RCC 7860 (cell line): Measurements from ENCODE around the gene SMIM28.
"Not testable (repeated sequence)": the region's sequence is repeated elsewhere in the genome, so short reads cannot be mapped to it uniquely, and the experiment has no call there.

ENCODE experiments used
- DNase-seq: peaks from one replicate; pipeline ENCODE4 v3.0.0-alpha.2; 2015; ENCODE audit warnings: low spot score
- FAIRE-seq: peaks from 2 replicates; lab custom pipeline; 2012; peaks lifted over from hg19 to GRCh38; lab: Jason Lieb, UNC

SMIM28 gene

DNA sequence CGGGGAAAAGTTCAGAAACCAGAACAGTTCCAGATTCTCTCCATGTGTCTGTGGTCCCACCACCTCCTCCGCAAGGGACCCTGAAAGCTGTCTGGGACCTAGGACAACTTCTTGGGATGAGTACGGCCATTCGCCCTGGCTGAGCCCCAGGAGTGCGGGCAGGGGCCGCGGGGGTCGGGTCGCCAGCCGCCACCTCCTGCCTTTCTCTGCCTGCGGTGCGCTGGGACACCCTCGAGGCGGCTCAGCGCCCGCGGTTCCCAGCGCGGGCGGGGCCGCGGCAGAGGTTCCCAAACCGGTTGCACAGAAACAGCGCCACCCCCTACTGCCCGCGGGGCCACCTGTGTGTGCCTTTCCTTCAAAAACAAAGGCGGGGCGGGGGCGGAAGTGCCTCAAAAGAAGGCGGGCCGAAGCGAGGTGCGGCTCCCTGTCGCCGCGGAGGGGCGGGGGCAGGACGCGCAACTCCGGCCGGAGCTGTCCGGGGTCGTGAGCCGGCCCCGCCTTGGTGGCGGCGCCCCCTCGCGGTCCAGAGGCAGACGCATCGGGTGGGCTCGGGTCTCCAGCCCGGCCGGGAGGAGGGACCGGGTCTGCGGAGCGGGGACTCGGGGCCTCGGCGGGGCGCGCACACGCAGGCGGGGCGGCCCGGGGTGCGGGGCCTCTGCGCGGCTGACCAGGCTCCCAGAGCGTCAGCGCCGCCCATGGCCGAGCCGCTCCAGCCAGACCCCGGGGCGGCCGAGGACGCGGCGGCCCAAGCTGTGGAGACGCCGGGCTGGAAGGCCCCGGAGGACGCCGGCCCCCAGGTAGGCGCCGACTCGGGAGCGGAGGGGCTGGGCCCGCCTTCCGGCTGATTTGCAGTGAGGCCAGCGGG, 26.3 kb downstream of the SMIM28 start, which contains the start of gene HEBP2:
Gene HEBP2, plus strand, starts transcription at position 423 of the 865 bp plus-strand sequence. Its CDS starts 273 bp downstream, at position 696.
- FAIRE-seq (no peak), DNase-seq (peak; percentile 61)

DNA sequence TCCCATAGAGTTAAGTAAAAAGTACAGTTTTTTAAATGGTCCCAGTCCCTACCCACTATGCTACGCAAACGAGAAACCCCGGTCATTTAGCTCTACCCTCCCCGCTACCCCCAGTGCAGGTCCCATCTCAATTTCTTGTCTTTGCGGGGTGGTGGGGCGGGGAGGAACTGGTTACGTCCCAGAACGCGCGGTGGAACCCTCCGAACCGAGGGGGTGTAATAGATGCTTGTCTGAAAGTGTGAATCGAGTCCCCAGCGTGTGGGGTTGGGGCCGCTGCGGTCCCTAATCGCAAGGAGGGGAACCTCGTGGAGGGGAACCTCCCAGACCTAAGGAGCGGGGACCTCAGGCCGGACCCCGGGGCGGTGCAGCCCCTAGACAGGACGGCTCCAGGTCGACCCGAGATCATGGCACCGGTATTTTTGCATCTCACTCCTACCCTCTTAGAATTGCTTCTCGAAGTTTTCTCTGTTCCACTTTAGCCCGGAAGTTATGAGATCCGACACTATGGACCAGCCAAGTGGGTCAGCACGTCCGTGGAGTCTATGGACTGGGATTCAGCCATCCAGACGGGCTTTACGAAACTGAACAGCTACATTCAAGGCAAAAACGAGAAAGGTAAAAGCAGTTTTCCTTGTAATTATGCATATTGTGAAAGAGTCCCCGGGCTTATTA, 27.1 kb downstream of the SMIM28 start:
- FAIRE-seq = no peak
- DNase-seq = no peak

DNA sequence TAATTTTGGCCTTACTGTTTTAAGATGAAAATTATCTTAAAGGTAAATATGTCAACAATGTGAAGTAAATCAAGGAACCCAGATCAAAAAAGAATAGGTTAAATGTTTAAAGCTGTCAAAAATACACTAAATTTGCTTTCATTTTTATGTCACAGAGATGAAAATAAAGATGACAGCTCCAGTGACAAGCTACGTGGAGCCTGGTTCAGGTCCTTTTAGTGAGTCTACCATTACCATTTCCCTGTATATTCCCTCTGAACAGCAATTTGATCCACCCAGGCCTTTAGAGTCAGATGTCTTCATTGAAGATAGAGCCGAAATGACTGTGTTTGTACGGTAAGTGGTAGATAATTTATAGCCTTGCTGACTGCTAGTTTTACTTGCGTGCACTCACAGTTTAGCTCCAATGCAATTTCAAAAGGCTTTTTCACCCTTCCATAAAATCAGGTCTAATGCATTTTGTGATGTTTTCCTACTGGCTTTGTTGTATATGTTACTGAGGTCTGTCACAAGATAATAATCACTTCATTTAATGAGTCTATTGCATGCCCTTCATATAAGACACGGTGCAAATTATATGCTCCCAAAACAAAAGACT, 28.2 kb downstream of the SMIM28 start:
- no peak for DNase-seq

DNA sequence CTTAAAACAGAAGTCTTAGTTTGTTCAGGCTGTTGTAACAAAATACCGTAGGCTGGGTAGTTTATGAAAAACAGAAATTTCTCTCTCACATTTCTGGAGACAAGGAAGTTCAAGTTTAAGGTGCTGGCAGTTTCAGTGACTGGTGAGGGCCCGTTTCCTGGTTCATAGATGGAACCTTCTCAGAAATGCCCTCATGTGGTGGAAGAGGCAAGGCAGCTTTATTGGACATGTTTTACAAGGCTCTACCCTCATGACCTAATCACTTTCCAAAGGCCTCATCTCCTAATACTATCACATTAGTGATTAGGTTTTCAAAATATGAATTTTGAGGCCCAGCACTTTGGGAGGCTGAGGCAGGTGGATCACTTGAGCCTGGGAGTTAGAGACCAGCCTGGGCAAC, 28.7 kb downstream of the SMIM28 start:
- no peak for FAIRE-seq

More for the DNA sequence above, 28.2 kb downstream of the SMIM28 start:
- FAIRE-seq = no peak

DNA sequence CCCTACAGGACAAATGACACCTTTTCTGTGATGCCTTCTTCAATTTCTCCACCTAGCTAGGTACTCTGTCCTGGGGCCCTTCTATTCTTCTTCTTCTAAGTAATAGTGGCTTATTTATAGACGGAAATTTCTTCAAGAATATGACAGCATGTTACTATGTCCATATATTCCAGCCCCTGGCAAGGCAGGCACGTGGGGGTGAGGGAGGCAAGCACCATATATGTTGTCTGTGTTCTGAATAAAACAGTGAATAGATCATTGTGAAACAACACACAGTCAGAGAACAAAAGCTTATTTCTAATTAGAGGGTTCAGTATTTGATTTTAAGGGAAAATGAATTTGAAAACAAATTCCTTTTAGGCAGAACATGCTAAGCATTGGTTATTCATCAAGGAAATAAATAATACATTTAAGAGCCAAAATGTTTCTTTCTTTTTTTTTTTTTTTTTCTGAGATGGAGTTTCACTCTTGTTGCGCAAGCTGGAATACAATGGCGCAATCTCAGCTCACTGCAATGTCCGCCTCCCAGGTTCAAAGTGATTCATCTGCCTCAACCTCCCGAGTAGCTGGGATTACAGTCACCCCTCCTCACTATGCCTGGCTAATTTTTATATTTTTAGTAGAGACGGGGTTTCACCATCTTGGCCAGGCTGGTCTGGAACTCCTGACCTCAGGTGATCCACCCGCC, 32.5 kb downstream of the SMIM28 start:
- DNase-seq (no peak), FAIRE-seq (no peak)

More for the DNA sequence above, 28.7 kb downstream of the SMIM28 start:
- DNase-seq = no peak

DNA sequence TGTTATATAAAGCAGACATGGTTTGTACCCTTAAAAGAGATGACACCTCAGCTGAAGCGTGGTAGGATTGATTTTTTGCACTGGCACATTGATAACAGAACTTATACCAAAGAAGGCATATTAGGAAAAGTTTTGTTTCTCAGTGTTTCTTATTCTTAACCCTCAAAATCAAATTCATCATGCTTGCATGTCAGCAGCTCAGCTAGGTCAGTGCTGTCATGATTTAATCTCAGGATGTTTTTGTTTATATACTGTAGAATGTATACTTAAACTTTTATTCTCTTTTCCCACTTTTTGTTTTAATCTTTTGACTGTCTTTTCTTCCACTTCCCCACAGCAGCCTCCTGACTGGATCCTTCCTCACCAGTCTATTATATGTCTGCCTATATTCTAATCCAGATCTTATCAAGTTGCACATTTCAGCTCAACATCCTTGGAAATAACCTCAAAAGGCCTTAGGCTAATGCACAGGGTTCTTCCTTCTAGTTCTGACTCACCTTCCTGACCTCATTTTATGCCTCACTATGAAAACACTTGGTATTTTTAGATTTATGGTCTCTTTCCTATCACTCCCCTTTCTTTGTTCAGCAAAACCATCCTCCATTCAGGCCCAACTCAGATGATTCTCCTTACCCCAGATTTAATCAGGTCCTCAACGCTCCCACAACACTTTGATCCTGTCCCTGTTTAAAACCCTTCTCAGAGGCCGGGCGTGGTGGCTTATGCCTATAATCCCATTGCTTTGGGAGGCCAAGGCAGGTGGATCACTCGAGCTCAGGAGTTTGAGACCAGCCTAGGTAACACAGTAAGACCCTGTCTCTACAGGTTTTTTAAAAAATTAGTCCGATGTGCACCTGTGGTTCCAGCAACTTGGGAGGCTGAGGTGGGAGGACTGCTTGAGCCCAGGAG, 33.5 kb downstream of the SMIM28 start:
- FAIRE-seq = peak; percentile 54
- DNase-seq = peak; percentile 71

DNA sequence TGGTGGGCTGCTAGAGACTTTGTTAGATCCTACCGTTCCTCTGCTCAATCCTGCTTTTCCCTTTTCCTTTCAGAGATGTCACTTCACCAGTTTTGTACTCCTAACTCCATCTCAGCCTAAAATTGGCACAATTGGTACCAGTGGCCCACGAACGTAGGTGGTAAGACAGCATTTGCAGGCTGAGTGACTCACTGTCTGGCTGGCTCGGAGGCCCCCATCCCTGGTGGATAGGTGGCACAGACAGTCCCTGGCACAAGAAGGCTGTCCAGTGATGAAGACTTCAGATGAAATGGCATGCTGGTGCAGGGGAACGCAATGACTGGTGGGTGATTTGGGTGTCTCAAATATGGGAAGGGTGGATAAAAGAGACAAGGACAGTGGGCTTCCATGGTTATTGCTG, 37.4 kb downstream of the SMIM28 start:
- FAIRE-seq (no peak), DNase-seq (no peak)

DNA sequence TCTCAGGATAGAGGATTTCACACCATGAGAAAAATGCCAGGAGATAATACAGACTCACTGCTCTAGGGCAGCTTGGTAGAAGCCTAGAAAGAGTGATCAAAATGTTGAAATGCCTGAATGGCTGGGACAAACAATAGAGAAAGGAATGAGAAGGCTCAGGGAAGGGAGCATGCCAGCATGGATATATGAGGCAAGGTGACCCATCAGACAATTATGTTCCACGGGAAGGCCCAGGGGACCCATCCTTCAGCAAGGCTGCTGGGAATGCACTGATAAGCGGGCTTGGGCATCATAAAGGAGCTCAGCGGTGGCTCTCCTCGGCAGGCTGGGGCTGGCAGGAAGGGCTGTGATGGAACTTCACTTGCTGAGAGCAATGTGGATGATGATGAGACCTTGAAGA, 38.5 kb downstream of the SMIM28 start:
- DNase-seq (no peak), FAIRE-seq (no peak)

DNA sequence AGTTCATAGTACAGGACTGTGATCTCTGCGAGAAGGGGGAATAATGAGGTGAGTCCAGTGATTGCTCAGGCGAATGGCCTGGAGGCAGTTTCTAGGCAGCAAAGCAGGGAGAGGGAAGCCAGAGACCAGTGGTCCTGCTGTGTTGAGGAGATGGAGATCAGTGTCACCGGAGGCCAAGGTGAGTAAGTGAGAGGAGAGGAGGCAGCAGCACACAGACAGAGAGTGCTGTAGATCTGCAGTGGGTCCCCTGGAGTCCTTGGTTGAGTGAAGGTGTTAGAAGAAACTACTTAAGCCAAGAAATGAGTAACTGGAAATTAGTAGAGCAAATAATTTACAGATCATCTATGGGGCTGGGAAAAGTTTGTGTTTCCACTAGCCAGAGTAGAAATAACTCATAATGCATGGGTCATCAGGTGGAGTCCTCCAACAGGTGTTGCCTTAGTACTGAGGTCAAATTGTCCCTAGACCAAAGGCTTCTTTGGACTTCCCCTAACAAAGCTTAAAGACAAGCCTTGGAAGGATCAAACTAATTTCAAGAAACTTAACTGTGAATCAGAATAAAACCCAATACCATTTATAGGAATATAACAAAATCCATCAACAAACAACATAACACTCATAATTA, 39.9 kb downstream of the SMIM28 start:
- no peak for FAIRE-seq

DNA sequence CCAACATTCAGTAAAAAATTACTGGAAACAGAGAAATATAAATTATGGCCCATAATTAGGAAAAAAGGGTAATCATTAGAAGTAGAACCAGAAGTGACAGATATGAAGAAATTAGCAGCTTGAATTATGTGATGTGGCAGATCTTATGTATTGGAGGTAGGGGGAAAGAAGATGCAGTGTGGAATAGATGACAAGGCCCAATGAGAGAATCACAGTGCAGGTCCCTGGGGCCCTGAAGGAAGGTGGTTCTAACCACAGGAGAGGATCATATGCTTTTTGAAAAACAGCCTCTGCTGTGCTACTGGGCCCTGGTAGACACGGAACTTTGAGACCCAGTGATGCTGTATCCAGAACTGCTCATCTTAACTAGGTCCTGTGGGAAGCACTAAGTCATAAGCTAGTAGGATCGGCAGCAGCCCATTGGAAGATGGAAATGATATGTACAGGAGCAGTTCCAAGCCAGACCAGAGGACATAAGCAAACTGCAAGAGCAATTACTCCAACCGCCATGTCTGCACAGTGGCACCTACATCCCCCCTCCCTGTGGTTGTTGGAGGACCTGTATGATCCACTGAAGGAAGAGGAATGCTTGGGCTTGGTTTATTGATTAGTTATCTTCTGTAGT, 40.5 kb downstream of the SMIM28 start:
- no peak for FAIRE-seq

More for the DNA sequence above, 39.9 kb downstream of the SMIM28 start:
- DNase-seq = no peak

DNA sequence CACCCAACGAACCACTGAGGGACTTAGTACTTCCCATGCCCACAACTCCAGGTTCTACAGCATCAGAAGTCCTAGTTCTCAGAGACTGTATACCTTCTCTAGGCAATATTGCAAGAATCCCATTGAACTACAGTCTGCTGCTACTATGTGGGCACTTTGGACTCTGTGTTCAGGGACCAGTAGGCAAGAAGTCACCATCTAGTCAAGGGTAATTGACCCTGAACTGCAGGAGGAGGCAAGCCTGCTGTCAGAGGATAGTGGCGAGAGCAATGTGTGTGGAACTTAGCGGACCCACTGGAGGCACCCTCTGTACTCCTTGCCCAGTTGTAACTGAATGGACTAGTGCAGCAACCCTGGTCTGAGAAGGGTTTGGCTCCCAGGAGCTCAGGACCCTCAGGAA, 42.1 kb downstream of the SMIM28 start:
- no peak for FAIRE-seq

More for the DNA sequence above, 40.5 kb downstream of the SMIM28 start:
- no peak for DNase-seq

DNA sequence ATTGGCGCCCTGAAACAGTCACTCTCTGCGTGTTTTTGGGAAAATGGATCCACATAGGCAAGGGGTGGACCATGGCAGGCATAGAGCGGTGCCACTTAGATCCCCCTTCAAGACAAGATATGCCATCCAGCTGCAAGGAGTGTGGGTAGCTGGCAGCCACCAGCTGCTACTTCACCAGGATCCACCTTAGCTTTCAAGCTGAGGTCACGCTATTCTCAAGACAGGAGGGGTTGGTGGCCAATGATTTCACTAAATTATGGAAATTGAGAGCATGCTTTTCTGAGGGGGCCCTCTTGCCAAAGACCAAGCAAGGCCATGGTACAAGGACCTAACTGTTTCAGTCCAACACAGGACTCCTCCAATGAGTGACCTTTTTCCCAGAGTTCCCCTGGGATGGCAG, 42.7 kb downstream of the SMIM28 start:
- no peak for DNase-seq
- FAIRE-seq = no peak

More for the DNA sequence above, 42.1 kb downstream of the SMIM28 start:
- DNase-seq = no peak

DNA sequence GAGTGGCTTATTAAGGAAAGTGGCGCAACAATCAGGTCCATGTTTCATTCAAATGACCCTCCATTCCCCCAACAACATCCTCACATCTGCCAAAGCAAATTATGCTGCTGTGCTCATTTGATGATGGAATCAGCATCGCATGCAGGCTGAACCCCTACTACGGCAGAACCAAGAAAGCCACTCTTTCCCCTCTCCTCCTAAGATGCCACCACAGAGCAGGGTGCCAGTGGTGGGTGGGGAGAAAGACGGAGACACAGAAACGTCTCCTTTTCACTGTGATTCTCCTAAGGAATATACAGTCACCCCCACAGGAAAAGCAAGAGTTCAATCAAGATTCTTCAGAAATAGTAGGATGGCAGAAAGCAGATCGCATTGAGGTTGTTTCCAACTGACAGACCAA, 43.4 kb downstream of the SMIM28 start:
- no peak for FAIRE-seq

DNA sequence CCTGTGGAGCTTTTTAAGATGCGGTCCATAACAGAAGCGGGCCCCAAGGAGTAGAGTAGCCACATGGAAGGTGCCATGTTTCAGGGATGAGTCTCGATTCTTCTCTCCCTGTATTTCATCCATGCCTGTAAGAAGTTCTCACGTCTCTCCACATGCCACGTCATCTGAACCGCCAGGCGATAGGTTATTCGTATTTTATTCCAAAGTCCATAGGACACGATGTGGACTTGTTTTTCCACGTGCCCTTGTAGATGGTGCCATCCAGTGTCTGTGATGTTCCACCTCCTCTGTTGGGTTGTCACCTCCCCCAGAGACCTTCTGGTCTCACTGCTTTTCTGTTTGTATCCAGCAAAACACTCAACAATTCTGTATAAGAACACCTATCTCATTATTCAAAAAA, 43.9 kb downstream of the SMIM28 start:
- DNase-seq = no peak
- FAIRE-seq = no peak

More for the DNA sequence above, 43.4 kb downstream of the SMIM28 start:
- DNase-seq = no peak

DNA sequence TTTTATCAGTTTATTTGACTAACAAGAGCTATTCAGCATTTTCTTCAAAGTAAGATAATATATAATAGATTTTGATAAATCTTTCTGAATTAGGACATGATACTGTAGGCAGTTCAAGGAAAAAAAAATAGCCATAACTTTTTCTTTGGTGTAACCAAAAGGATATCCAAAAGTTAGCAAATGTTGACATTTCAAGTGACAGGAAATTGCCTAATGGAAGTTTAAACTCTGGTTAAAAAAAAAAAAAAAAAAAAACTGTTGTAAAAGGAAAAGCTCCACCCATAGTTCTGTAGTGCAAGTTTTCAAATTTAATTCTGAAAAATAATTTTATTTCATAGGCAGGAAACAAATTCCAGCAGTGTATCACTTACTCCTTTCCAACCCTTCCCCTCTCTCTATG, 45.2 kb downstream of the SMIM28 start:
- FAIRE-seq (no peak), DNase-seq (no peak)

DNA sequence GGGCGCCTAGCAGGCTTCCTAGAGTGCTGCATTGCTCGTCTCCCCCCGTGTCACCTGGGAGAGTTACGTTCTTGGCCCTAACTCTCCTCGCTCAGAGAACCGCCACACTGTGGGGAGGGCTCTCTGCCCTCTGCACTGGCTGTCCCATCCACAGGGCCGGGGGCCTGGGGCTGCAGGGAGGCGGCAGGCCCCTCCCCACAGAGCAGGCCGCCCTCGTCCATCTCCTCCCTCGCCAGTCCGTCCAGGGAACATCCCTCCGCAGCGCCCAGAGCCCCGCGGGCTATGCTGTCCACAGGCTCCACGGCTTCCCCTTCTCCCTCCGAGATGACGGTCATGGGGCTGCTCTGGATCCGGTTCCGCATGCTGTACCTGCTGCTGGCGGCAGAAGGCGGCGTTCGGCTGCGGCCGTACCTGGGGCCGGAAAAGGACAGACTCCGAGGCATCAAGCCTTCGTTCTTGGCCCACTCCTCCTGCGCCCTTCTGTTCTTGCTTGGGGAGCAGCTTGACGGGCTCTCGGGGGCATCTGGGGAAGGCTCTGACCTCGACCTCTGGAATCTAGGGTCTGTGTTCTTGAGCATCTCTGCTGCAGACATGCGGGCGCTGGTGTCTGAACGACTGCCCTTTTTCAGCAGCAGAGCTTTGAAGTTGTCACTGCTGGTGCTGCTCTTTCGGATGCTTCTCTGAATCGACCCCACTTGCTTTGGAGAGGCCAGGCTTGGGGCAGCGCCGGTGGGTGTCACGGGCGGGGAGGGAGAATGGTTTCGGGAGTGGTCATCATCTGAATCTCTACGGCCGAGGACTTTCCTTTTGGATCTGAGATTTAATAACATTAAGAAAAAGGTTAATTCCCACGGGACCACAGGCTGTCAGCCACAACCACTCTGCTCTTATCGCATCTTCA, 46.5 kb downstream of the SMIM28 start:
- no peak for DNase-seq
- no peak for FAIRE-seq

DNA sequence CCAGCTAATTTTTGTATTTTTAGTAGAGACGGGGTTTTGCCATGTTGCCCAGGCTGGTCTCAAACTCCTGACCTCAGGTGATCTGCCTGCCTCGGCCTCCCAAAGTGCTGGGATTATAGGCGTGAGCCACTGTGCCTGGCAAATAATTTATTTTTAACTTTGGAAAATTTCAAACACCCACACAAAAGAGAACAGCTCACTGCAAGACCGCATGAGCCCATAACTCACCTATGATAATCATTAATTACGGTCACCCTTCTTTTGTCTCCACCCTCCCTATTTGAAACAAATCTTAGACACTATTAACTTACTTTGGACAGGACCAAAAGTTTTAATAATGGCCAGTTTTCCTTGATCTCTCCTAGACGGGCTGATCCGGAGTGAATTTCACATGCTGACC, 47.6 kb downstream of the SMIM28 start:
- not testable (repeated sequence) for FAIRE-seq, DNase-seq
